Naive thymus-derived CD4-positive, alpha-beta T cell (primary cell): Measurements from ENCODE around the gene MIEF2. TPM values are rescaled to one million over a fixed set of nuclear protein-coding genes. Genes with fewer than 3 reads are reported as not detected.
A peak's percentile ranks its signal among the peaks of the same experiment; 100 is the strongest.
"Not testable (repeated sequence)": the region's sequence is repeated elsewhere in the genome, so short reads cannot be mapped to it uniquely, and the experiment has no call there.

ENCODE experiments used
- ATAC-seq: fragments of 150-1000 bp; cut with Tn5 transposase; 2 replicates; pipeline ENCODE4 v1.10.0; 2021; ENCODE audit warnings: mild to moderate bottlenecking, moderate library complexity
- CTCF ChIA-PET: fragments of 350-600 bp; sonication (Branson Sonifier 250); formaldehyde crosslinking; loops from one replicate; lab custom pipeline; 2021; ENCODE audit warnings: antibody characterized with exemption; lab: Charles Lee
- POLR2A ChIA-PET: fragments of 350-600 bp; sonication (Branson Sonifier 250); formaldehyde crosslinking; loops from one replicate; lab custom pipeline; 2021; ENCODE audit warnings: antibody characterized with exemption, inconsistent platforms; lab: Charles Lee
- DNase-seq, 9 donors: peaks; one replicate each; pipeline versions ENCODE4 v3.0.0 to v3.0.0-alpha.2; 2020 to 2022; ENCODE audit warnings: mixed read lengths in 1 of 9
- H3K27ac ChIP-seq: one replicate; pipeline ENCODE4 v1.7.0; 2013; ENCODE audit warnings: mild to moderate bottlenecking, low read depth, low read length, moderate library complexity
- H3K27me3 ChIP-seq, 2 donors: one replicate each; pipeline ENCODE4 v1.7.0; 2013; ENCODE audit warnings: low read length in 2 of 2, mild to moderate bottlenecking in 2 of 2, moderate library complexity in 2 of 2; ENCODE audit not compliant: control insufficient read depth in 2 of 2, insufficient read depth in 2 of 2
- H3K36me3 ChIP-seq, 3 experiments: 1 replicate in 2 of 3; 2 replicates in 1 of 3; pipeline ENCODE4 v1.7.0; 2013; ENCODE audit warnings: low read length in 3 of 3, mild to moderate bottlenecking in 3 of 3, moderate library complexity in 1 of 3; ENCODE audit not compliant: insufficient read depth in 3 of 3, control insufficient read depth in 2 of 3
- H3K4me1 ChIP-seq, 2 donors: one replicate each; pipeline ENCODE4 v1.7.0; 2013; ENCODE audit warnings: low read length in 2 of 2, mild to moderate bottlenecking in 2 of 2, moderate library complexity in 1 of 2; ENCODE audit not compliant: control insufficient read depth in 2 of 2, insufficient read depth in 2 of 2
- H3K4me3 ChIP-seq: 2 replicates; pipeline ENCODE4 v1.7.0; 2013; ENCODE audit warnings: mild to moderate bottlenecking, low read length
- H3K9me3 ChIP-seq, 3 experiments: 1 replicate in 2 of 3; 2 replicates in 1 of 3; pipeline ENCODE4 v1.7.0; 2013; ENCODE audit warnings: low read length in 3 of 3; ENCODE audit not compliant: control insufficient read depth in 2 of 3
- H3K27ac Mint-ChIP-seq, 9 donors: one replicate each; pipeline ENCODE4 v1.8.0; 2020 to 2022; ENCODE audit warnings: mixed read lengths in 9 of 9, mild to moderate bottlenecking in 8 of 9, moderate library complexity in 5 of 9, inconsistent platforms in 2 of 9
- H3K27me3 Mint-ChIP-seq, 5 donors: one replicate each; pipeline ENCODE4 v1.8.0; 2021 to 2022; ENCODE audit warnings: mixed read lengths in 5 of 5, mild to moderate bottlenecking in 1 of 5
- H3K36me3 Mint-ChIP-seq, 5 donors: one replicate each; pipeline ENCODE4 v1.8.0; 2020 to 2022; ENCODE audit warnings: mixed read lengths in 5 of 5, mild to moderate bottlenecking in 3 of 5, inconsistent platforms in 1 of 5
- H3K4me1 Mint-ChIP-seq, 7 donors: one replicate each; pipeline ENCODE4 v1.8.0; 2020 to 2022; ENCODE audit warnings: mixed read lengths in 7 of 7, mild to moderate bottlenecking in 3 of 7, inconsistent platforms in 1 of 7
- H3K4me3 Mint-ChIP-seq, 10 donors: one replicate each; pipeline ENCODE4 v1.8.0; 2020 to 2022; ENCODE audit warnings: mild to moderate bottlenecking in 10 of 10, mixed read lengths in 10 of 10, moderate library complexity in 6 of 10, inconsistent platforms in 2 of 10
- H3K9me3 Mint-ChIP-seq, 11 donors: one replicate each; pipeline ENCODE4 v1.8.0; 2020 to 2022; ENCODE audit warnings: mixed read lengths in 11 of 11, mild to moderate bottlenecking in 4 of 11, inconsistent platforms in 1 of 11, moderate library complexity in 1 of 11
- intact Hi-C, 2 donors: fragments of 100-400 bp; cut with micrococcal nuclease; formaldehyde crosslinking; loops; one replicate each; pipeline ENCODE4 v1.15.1; 2023
- polyA plus RNA-seq, 2 donors: library from polyadenylated mRNA; unstranded; fragments of 300-500 nt; fragmentation: Illumina TruSeq; gene quantifications; one replicate each; pipeline ENCODE4 v1.2.3, GENCODE V29; 2021
- total RNA-seq, 6 experiments: library from RNA in 5 of 6; stranded (reverse) in 5 of 6; gene quantifications; 1 replicate in 5 of 6; 2 replicates in 1 of 6; pipeline ENCODE4 v1.2.3 and lab custom pipeline; 2021 to 2026

Gene MIEF2
- total RNA-seq (10 to 100 TPM in 4 of 5 experiments, 1 to 10 TPM in 1; 6.5 to 22.5 (median 15.1) TPM), polyA plus RNA-seq (10 to 100 TPM; 11.3 to 19.6 TPM), total RNA-seq (lab: John Stamatoyannopoulos, UW) (12.5 reads per million, percentile 40 among the genes with 10 or more reads in this experiment)

GRCh38 chr17:18260332-18261145, at the start of gene MIEF2:
Gene MIEF2 (plus strand): TSS chr17:18260662. CDS start chr17:18262721, 2,059 bp downstream.
- H3K9me3 ChIP-seq: no peaks in the 10 kb centered on the region
- DNase-seq: peak; percentile 80 to 92 (median 91)
- Mint-ChIP-seq H3K36me3 (peaks cover 0 to 6% (median 5%) of the 10 kb centered on the region in 5 donors), H3K27ac (peak within 1 kb of the TSS; percentile 77 to 92 (median 84)), H3K4me1 (peaks cover 11 to 57% (median 37%) of the 10 kb centered on the region in 7 donors), H3K27me3 (no peaks in the 10 kb centered on the region), H3K4me3 (peak within 1 kb of the TSS; percentile 78 to 96 (median 84)), H3K9me3 (peaks cover 0 to 2% (median 0%) of the 10 kb centered on the region in 11 donors)
- H3K4me3 ChIP-seq: peak within 1 kb of the TSS; percentile 84
- H3K36me3 ChIP-seq: peaks cover 4 to 43% (median 5%) of the 10 kb centered on the region in 3 experiments
- CTCF ChIA-PET: interaction anchor here (0.9 kb wide), 1 partner anchor 17 kb away, joined by 3 read pairs; no protein-coding TSS in a partner anchor
- peak within 1 kb of the TSS; percentile 95 for H3K27ac ChIP-seq
- no peaks in the 10 kb centered on the region for H3K27me3 ChIP-seq
- POLR2A ChIA-PET: interaction anchor here (0.6 to 1.3 kb wide), 4 partner anchors 53 to 71 kb away, joined by 3 to 5 read pairs (median 4); partner anchors contain the start of genes SMCR8 and TOP3A
- ATAC-seq: peak; percentile 91
- intact Hi-C loops: loop anchor here (1.0 to 5.0 kb wide), 8 partner anchors 35 to 1908 kb away; partner anchors contain the start of genes ALKBH5 (in 2 of the 2), LLGL1 (in 2 of the 2), SMCR8 (in 2 of the 2) and CENPV (in 1 of the 2)
- peaks cover 29 to 47% of the 10 kb centered on the region in 2 donors for H3K4me1 ChIP-seq

- H3K36me3 ChIP-seq: peaks cover 0 to 23% (median 5%) of the 10 kb centered on the region in 3 experiments
- Mint-ChIP-seq H3K9me3 (no peaks in the 10 kb centered on the region), H3K27ac (no peak overlapping the region), H3K4me3 (no peak overlapping the region), H3K36me3 (peaks cover 6 to 13% (median 7%) of the 10 kb centered on the region in 5 donors), H3K27me3 (no peaks in the 10 kb centered on the region), H3K4me1 (peaks cover 0 to 7% (median 0%) of the 10 kb centered on the region in 7 donors)
- no peak for DNase-seq
- intact Hi-C loops: no loop called here
- H3K4me3 ChIP-seq: no peak overlapping the region
- no peak for ATAC-seq
- no peaks in the 10 kb centered on the region for H3K9me3 ChIP-seq
- H3K27ac ChIP-seq: no peak overlapping the region
- POLR2A ChIA-PET: interaction anchor here (1.2 kb wide), 1 partner anchor 11 kb away, joined by 3 read pairs; no protein-coding TSS in a partner anchor
- H3K4me1 ChIP-seq: no peaks in the 10 kb centered on the region
- no peaks in the 10 kb centered on the region for H3K27me3 ChIP-seq
- CTCF ChIA-PET: interaction anchor here (0.6 kb wide), 1 partner anchor 20 kb away, joined by 3 read pairs; no protein-coding TSS in a partner anchor
These were observed 46.7 kb upstream of the MIEF2 start for GRCh38 chr17:18213666-18214270.

GRCh38 chr17:18216906-18217305, 43.6 kb upstream of the MIEF2 start:
- POLR2A ChIA-PET: interaction anchor here (1.2 kb wide), 1 partner anchor 11 kb away, joined by 3 read pairs; no protein-coding TSS in a partner anchor

GRCh38 chr17:18217412-18218015, 42.9 kb upstream of the MIEF2 start:
- peak; percentile 94 for ATAC-seq
- peaks cover 0 to under 1% (median 0%) of the 10 kb centered on the region in 5 donors for H3K36me3 Mint-ChIP-seq
- CTCF ChIA-PET: interaction anchor here (0.5 to 1.8 kb wide), 6 partner anchors 32 to 801 kb away, joined by 3 to 6 read pairs (median 4); no protein-coding TSS in a partner anchor
- H3K27ac Mint-ChIP-seq: peak overlapping the region in 4 of 9 donors; percentile 22 to 41 (median 32)
- no peak overlapping the region for H3K4me3 ChIP-seq
- H3K36me3 ChIP-seq: no peaks in the 10 kb centered on the region
- no peaks in the 10 kb centered on the region for H3K9me3 Mint-ChIP-seq
- peak; percentile 27 to 74 (median 54) for DNase-seq
- no peaks in the 10 kb centered on the region for H3K9me3 ChIP-seq
- intact Hi-C loops: no loop called here
- H3K4me3 Mint-ChIP-seq: no peak overlapping the region
- no peaks in the 10 kb centered on the region for H3K27me3 ChIP-seq
- POLR2A ChIA-PET: no interaction called here
- H3K4me1 ChIP-seq: no peaks in the 10 kb centered on the region
- H3K27ac ChIP-seq: no peak overlapping the region
- H3K4me1 Mint-ChIP-seq: peaks cover 0 to 7% (median 0%) of the 10 kb centered on the region in 7 donors
- H3K27me3 Mint-ChIP-seq: peaks cover 0 to 2% (median 0%) of the 10 kb centered on the region in 5 donors

More at GRCh38 chr17:18216906-18217305, 43.6 kb upstream of the MIEF2 start:
- H3K9me3 ChIP-seq, H3K36me3 Mint-ChIP-seq, H3K36me3 ChIP-seq, H3K27me3 Mint-ChIP-seq, H3K27me3 ChIP-seq, H3K4me3 ChIP-seq, DNase-seq, H3K27ac ChIP-seq, ATAC-seq, H3K4me3 Mint-ChIP-seq, H3K4me1 ChIP-seq, intact Hi-C loops, H3K9me3 Mint-ChIP-seq, H3K4me1 Mint-ChIP-seq: not testable (repeated sequence)
- H3K27ac Mint-ChIP-seq: peak overlapping the region in 1 of 9 donors; percentile 4
- CTCF ChIA-PET: interaction anchor here (0.6 to 1.2 kb wide), 2 partner anchors 31 to 75 kb away, joined by 3 to 4 read pairs; no protein-coding TSS in a partner anchor

GRCh38 chr17:18218756-18219415, 41.6 kb upstream of the MIEF2 start:
- no peak for ATAC-seq
- H3K27ac Mint-ChIP-seq: peak overlapping the region in 2 of 9 donors; percentile 2 to 13
- CTCF ChIA-PET: interaction anchor here (0.9 to 1.8 kb wide), 4 partner anchors 27 to 52 kb away, joined by 3 to 6 read pairs (median 3); no protein-coding TSS in a partner anchor

More at GRCh38 chr17:18218756-18219415, 41.6 kb upstream of the MIEF2 start:
- intact Hi-C loops: no loop called here
- Mint-ChIP-seq H3K27me3 (peaks cover 0 to 2% (median 0%) of the 10 kb centered on the region in 5 donors), H3K4me3 (no peak overlapping the region), H3K9me3 (no peaks in the 10 kb centered on the region), H3K4me1 (peaks cover 0 to 7% (median 0%) of the 10 kb centered on the region in 7 donors), H3K36me3 (no peaks in the 10 kb centered on the region)
- no peaks in the 10 kb centered on the region for H3K36me3 ChIP-seq
- H3K27me3 ChIP-seq: no peaks in the 10 kb centered on the region
- no peak overlapping the region for H3K4me3 ChIP-seq
- no peak for DNase-seq
- H3K27ac ChIP-seq: no peak overlapping the region
- no peaks in the 10 kb centered on the region for H3K4me1 ChIP-seq
- no peaks in the 10 kb centered on the region for H3K9me3 ChIP-seq
- POLR2A ChIA-PET: no interaction called here
